Stimulated activated CD4-positive, alpha-beta T cell treated with anti-CD3 and anti-CD28 coated beads, Interleukin-12 subunit alpha, Interleukin-12 subunit beta, amount 100 ng/mL, for 48 hours (primary cell): Measurements from ENCODE around the gene PEAK1.

Experiments used
- DNase-seq, 3 donors: peaks; one replicate each; pipeline ENCODE4 v3.0.0-alpha.2; 2020; ENCODE audit warnings: low read depth in 2 of 3, low spot score in 1 of 3

Gene PEAK1

DNA sequence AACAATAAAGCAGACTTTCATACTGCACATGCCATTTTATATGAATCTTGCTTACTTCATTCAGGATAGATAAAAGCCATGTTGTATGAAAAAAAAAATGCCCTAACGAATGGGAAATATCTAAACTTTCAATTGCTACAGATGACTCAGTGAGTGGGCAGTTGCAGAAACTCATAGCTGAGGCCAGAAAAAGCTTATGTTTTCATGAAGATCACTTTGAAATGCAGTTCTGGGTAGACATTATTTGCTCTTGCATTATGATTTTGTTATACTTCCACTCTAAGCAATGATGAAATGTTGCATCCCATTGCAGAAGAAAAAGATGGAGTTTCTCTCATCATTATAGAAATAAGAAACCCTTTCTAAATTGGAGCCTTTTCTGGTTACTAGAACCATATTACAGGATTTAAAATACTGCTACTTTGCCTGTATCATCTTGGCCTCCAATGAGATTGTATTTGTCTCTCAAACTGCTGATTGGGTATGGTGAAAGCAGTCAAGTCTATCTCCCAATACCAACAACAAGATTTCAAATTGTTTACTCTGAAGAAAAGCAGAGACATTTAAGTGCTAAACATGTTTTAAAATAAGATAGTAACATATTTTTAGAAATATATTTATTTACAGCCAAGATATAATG, 17.0 kb downstream of the PEAK1 start:
- DNase-seq = peak in 1 of 3 donors; percentile 8

DNA sequence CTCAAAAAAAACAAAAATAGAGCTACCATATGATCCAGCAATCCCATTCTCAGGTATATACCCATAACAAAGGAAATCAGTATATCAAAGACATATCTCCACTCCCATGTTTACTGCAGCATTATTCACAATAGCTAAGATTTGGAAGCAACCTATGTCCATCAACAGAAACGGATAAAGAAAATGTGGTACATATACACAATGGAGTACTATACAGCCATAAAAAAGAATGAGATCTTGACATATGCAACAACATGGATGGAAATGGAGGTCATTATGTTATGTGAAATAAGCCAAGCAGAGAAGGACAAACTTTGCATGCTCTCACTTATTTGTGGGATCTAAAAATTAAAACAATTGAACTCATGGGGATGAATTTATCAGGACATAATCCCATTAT, 19.6 kb downstream of the PEAK1 start:
- DNase-seq = no peak

DNA sequence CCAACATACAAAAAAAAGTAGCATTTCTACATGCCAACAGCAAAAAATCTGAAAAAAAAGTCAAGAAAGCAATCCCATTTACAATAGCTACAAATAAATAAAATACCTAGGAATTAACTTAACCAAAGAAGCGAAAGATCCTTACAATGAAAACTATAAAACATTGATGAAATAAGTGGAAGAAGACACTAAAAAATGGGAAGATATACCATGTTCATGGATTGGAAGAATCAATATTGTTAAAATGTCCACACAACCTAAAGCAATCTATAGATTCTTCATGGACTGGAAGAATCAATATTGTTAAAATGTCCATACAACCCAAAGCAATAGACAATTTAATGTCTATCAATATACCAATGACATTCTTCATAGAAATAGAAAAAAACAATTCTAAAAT, 21.0 kb downstream of the PEAK1 start:
- DNase-seq = no peak

DNA sequence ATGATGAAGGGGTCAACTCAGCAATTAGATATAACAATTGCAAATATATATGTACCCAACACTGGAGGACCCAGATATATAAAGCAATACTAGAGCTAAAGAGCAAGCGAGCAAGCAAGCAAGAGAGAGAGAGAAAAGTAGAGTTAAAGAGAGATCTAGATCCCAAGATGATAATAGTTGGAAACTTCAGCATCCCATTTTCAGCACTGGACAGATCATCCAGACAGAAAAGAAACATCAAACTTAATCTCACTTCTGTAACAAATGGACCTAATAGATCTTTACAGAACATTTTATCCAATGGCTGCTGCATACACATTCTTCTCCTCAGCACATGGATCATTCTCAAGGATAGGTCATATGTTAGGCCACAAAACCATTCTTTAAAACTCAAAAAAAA, 23.2 kb downstream of the PEAK1 start:
- DNase-seq = no peak

DNA sequence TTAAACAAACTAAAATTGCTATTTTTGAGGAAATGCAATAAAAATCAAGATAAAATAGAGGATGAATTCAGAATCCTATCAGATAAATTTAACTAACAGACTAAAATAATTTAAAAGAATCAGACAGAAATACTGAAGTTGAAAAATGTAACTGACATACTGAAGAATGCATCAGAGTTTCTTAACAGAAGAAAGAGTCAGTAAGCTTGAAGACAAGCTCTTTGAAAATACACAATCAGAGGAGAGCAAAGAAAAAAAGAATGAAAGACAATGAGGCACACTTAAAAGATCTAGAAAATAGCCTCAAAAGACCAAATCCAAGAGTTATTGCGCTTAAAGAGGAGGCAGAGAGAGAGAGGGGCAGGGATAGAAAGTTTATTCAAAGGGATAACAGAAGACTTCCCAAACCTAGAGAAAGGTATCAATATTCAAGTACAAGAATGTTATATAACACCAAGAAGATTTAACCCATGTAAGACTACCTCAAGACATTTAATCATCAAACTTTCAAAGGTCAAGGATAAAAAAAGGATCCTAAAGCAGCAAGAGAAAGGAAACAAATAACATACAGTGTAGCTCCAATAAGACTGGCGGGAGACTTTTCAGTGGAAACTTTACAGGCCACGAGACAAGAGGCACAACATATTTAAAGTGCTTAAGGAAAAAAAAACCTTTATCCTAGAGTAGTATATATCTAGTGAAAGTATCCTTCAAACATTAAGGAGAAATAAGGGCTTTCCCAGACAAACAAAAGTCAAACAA, 24.7 kb downstream of the PEAK1 start:
- DNase-seq = no peak

DNA sequence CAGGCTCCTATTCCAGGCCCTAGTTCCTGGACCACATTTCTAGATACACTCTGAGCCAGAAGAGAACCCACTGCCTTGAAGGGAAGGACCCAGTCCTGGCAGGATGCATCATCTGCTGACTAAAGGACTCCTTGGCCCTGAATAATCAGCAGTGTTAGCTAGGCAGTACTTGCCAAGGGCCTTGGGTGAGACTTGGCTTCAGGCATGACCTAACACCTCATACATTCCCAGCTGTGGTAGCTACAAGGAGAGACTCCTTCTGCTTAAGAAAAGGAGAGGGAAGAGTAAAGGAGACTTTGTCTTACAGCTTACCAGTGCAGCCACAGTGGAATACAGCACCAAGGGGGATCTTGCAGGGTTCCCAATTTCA, 26.4 kb downstream of the PEAK1 start:
- DNase-seq = no peak

DNA sequence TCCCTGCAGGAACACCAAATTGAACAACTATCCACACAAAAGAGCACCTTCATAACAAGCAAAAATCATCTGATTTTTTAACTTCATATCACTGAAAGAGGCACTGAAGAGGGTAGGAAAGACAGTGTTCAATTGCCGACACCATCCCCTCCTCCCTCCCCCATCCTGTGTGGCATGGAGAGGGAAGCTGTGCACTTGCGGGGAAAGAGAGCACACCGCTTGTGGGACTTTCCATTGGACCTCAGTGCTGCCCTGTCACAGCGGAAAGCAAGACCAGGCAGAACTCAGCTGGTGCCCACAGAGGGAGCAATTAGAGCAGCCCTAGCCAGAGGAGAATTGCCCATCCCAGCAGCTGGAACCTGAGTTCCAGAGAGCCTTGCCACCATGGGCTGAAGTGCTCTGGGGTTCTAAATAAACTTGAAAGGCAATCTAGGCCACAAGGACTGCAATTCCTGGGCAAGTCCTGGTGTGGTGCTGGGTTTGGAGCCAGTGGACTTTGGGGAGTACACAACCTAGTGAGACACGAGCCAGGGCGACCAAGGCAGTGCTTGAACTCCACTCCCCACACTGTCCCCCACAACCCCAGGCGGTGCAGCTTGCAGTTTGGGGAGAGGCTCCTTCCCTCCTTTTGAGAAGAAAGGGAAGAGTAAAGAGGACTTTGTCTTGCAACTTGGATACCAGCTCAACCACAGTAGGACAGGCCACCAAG, 27.0 kb downstream of the PEAK1 start:
- DNase-seq = no peak

DNA sequence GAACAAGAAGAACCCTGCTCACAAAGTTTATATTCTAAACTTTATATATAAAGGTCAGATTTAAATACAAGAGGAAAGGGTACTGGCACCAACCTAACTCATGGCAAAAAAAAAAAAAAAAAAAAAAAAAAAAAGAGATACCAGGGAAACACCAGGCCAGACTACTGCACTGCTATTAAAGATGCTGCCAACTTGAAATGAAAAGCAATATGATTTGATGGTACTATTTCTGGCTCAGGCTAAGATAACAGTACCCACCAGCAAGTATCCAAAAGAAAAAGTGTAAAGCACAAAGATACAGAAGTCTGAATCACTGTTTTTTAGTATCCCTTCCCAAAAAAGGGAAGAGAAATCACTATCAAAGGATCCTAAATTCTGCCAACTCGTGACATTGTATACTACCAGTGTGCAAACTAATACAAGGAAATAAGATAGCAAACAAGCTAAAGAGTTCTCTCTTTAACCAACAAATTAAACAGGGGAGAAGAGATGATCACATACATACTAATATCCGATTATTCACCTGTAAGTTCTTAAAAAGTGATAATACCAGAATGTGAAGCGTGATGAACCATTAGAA, 28.4 kb downstream of the PEAK1 start:
- DNase-seq = no peak

DNA sequence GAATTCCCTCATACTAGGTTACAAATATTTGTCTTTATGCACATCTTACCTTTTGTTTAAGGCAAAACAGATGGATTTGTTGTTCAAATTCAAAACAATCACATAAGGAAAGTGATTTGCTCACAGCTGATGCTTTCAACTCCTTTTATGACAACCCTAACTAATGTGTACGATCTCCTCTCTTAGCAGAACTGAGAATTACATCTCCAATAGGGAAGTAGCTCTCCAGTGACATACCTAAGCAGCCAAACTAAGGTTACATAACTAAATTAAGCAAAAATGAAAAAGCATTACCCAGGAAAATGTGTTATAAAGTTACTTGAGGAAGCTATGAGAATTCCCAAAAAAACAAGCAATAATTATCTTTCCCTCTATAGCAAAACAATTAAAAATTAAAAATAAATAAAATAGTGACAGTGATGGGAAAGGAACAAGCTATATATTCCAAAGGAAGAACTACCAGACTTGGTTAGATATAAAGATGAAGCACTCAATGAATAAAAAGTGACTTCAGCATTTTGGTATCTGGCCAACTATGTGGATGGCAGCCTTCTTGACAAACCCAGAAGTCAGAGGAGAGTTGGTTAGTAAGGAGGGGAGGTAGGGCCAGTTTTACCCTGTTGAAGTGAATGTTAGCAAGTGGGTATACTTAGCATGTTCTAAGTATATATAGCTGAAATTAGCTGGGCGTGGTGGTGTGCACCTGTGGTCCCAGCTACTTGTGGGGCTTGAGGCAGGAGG, 32.4 kb downstream of the PEAK1 start:
- DNase-seq = no peak

DNA sequence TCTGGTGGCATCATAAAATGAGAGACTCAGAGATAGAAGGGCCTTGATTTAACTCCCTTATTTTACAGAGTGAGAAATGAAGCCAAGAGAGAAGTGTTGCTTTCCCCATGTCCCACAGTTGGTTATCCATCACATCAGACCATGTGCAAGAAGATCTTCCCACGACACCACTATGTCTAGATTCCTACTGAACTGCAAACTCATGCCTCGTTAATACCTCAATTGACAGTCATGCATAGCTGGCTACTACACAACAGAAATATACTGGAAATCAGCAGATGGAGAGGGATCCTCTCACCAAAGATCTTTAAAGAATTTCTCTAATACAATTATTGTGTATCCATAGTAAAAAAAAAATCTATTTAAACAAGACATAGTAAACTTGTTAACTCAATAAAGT, 33.3 kb downstream of the PEAK1 start:
- no peak for DNase-seq

DNA sequence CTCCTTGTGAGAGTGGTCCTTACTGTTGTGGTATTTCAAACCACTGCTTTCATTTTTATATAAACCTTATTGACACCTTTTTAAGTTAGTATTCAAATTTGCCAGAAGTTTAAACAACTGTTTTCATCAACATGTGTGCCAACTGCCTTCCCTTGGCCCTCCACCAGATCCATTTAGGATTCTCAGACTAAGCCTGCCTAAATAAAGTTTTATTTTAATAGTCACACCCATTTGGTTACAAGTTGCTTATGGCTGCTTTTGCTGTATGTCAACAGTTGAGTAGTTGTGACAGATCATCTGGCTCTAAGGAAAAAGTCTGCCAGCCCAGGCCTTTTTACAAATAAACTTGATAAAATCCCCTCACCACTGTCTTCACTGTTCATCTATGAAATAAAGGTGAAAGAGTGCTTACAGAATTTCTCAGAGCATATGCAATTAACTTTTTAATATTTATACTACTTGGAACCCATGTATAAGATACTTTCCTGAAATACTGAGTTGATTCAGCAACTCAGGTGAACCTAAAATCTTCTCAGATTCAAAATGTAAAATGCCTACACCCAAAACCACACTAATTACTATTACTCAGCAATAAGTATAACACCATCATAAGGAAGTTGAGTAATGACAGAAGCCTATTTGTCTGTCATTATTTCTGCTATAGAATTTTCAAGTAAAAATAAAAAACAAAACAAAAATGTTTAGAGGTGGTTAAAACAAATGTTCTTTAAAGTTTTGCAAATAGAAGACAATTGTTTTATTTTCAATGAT, 35.1 kb downstream of the PEAK1 start:
- no peak for DNase-seq

DNA sequence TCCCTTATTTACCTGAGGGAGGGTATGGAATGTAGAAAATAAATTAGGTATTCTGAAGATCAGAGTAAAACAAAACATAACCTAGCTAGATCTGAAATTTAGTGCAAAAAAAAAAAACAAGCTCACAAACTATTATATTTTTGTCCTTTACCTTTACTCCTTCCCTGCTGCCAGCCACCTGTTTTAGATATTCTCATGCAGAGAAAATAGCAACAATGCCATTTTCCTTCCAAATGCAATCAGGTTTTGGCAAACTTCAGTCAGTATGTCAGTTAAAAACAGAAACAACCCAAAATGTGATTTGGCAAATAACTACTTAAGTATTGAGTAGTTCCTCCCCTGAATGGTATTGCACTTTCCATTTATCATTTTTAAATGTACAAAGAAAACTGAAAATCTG, 35.8 kb downstream of the PEAK1 start:
- DNase-seq = no peak

DNA sequence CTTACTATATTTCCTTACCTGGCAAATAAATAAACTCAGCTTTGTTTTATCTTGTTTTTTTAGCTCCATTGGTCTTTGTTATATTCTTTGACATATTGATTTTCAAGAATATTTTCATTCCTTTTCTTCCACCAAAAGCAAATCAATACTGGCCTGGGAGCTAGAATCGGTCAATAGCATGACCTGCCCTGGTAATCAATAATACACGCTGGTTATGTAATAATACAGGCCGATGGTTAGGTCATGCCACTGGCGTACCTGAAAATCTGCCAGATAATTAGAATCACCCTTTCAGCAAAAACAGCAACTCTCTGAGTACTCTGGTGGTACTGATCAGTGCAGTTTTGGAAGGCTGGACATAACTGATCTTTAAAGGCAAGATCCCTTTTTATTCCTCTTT, 39.9 kb downstream of the PEAK1 start:
- no peak for DNase-seq

DNA sequence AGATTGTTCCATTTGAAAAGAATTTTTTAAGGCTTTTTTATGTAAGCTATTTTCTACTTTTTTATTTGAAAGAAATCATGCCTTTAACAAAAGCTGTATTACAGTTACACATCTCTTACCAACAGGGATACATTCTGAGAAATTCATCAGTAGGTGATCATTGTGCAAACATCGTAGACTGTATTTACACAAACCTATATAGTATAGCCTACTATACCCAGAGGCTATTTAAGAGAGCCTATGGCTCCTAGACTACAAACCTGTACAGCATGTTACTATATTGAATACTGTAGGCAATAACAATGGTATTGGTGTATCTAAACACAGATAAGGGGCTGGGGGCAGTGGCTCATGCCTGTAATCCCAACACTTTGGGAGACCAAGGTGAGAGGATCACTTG, 43.1 kb downstream of the PEAK1 start:
- DNase-seq = no peak

DNA sequence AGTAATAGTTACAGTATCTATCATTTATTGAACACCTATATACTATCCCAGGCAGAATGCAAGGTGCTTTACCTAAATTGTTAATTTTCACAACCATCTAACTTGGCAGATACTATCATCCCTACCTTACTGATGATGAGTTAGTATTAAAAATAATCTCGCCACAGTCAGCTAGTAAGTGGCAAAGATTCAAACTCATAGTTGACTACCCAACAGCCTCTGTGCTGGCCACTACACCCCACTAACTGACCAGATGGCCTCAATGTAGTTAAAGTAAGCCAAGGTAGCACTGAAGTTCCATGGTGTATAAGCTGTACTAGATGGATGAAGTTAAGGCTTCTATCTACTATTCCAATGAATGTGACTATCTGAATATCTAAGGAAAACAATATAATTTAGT, 44.8 kb downstream of the PEAK1 start:
- no peak for DNase-seq

DNA sequence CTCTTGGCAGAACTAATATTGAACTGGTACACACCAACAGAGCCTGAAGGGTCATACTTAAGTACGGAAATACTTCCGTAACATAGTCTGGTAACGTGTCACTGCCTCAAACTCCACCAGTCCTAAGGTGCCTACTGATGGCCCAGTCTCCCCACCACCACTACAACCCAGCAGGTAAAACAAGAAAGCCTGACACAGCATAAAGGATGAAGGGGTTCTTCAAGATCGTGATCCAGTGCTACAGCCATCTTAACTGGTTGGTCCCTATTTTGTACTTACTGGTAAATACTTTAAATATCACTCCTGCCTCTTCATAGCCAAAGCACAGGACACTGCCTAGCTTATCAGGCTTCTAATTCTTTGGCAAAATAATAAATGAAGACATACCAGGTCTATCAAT, 46.5 kb downstream of the PEAK1 start:
- no peak for DNase-seq

DNA sequence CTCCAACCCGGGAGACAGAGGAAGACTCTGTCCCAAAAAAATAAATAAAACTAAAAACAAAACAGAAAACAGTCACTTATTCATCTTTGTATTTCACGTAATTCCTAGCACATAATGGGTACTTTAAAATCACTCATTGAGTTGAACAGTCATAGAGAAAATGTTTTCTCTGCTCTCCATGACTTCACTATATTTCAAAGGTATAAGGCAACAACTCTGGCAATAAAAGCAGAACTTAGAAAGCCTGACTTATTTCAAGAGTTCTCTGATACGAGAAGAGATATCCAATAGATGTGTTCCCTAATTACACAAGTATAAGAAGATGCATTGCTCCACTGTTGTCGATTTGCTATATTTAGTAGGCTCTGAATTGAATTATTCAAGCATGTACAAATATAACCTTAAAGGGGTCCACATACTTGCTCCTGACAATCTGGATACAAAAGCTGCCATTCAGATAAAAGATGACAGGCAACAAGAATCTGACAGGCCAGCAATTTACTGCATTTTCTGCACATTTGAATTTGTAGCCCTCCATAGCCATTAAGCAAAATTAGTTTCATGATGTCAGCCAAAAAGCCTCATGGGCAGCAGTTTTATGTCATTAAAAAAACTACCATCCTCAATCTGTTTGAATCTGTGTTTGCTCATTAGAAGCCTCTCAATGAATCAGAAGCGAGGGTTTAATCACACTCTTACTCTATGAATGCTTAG, 47.9 kb downstream of the PEAK1 start:
- no peak for DNase-seq

DNA sequence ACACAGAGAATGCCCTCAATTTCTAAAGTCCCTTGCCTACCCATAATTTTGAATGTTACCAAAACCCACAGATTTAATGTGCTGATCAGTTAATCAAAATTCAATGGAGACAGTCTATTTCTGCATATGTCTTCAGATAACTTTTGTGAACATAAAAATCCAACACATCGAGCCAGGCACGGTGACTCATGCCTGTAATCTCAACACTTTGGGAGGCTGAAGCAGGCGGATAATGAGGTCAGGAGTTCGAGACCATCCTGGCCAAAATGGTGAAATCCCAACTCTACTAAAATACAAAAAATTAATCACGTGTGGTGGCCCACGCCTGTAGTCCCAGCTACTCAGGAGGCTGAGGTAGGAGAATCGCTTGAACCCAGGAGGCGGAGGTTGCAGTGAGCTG, 49.3 kb downstream of the PEAK1 start:
- DNase-seq = no peak

DNA sequence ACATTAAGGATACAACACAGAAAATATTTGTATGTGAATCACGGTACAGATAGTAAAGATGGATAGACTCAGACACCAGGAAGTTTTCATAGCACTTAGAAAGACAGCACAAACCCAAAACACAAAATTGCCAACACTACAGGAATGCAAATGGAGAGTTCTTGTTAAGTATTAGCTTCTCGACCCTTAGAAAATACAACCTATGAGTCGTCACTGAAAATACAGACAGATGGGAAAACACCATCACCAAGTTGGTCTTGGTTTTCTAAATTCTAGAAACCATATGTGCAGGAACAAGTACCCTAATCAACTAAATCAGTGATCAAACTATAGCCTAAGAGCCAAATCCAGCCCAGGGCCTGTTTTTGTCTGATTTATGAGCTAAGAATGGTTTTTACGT, 50.7 kb downstream of the PEAK1 start:
- DNase-seq = no peak

DNA sequence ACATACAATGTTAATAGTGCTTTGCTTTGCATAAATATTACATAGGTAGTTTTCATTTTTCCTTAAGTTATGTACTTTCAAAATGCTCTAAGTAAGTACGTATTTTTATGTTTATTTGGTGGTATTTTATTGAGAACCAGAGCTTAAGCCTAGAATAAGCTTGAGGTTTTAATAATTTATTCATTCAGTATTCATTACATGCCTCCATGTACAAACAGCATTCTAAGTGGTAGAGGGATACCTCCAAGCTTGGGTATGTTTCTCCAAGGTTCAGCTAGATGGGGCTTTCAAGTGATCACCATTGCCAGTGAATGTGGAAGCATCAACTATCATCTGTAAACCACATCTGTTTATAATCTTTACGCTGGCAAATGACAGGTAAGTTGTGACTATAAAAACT, 52.3 kb downstream of the PEAK1 start:
- no peak for DNase-seq
